Stimulated activated naive CD8-positive, alpha-beta T cell treated with anti-CD3 and anti-CD28 coated beads, Interleukin-15, amount 100 ng/mL, for 72 hours (primary cell): Measurements from ENCODE around the gene TMTC1.

Experiments
- ATAC-seq: fragments of 150-1000 bp; cut with Tn5 transposase; 2 replicates; pipeline ENCODE4 v1.10.0; 2021; ENCODE audit warnings: mild to moderate bottlenecking, moderate library complexity
- DNase-seq, 2 donors: peaks; one replicate each; pipeline ENCODE4 v3.0.0; 2021 to 2022
- H3K27ac Mint-ChIP-seq, 2 donors: one replicate each; pipeline ENCODE4 v1.8.0; 2022; ENCODE audit warnings: mild to moderate bottlenecking in 2 of 2, mixed read lengths in 2 of 2, moderate library complexity in 2 of 2
- H3K27me3 Mint-ChIP-seq: one replicate; pipeline ENCODE4 v1.8.0; 2022; ENCODE audit warnings: mixed read lengths
- H3K4me1 Mint-ChIP-seq: one replicate; pipeline ENCODE4 v1.8.0; 2022; ENCODE audit warnings: mild to moderate bottlenecking, mixed read lengths
- H3K4me3 Mint-ChIP-seq, 2 donors: one replicate each; pipeline ENCODE4 v1.8.0; 2022; ENCODE audit warnings: mild to moderate bottlenecking in 2 of 2, mixed read lengths in 2 of 2, moderate library complexity in 1 of 2
- H3K9me3 Mint-ChIP-seq, 2 donors: one replicate each; pipeline ENCODE4 v1.8.0; 2022; ENCODE audit warnings: mixed read lengths in 2 of 2

Gene TMTC1

DNA sequence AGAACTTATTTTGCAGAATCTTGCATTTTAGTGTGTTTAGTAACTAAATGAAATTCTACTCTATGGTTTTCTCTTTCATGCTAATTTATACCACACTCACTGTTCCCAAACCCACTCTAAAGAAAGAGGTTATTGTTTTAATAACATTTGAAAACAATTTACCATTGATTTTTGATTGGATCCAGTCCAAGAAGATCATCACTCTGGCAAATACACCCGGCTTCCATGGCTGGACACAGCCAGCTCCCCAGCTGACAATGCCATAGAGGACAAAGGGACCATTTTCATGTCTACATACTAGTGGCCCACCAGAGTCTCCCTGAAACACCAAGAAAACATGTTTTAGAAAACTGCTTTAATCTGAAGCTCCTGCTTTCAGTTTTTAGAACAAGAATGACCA lies 328.7 kb downstream of the TMTC1 start:
- Mint-ChIP-seq H3K27me3 (peaks cover 35% of the 10 kb centered on the region), H3K9me3 (no peaks in the 10 kb centered on the region), H3K27ac (no peak overlapping the region), H3K4me3 (no peak overlapping the region), H3K4me1 (no peaks in the 10 kb centered on the region)
- ATAC-seq (no peak), DNase-seq (no peak)

DNA sequence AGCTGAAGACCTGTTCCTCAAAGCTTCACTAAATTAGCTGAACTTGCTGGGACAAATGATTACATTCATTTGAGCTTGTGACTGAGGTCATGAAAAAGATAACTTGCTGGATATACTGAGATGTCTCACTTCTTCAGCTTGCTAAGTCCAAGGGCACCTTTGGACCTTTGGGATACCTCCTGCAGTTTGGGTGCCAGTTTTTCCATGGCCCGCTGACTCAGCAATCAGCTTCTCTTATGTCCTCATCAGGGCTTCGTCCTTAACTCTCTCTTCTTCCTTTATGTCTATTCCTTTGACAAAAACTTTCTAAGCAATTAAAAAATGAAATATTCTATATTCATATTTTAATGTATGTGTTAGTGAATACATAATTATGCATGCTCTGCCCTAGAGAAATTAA lies 331.9 kb downstream of the TMTC1 start:
- no peaks in the 10 kb centered on the region for H3K4me1 Mint-ChIP-seq
- no peaks in the 10 kb centered on the region for H3K9me3 Mint-ChIP-seq
- H3K4me3 Mint-ChIP-seq, result no peak overlapping the region
- no peak for ATAC-seq
- no peak overlapping the region for H3K27ac Mint-ChIP-seq
- peaks cover 28% of the 10 kb centered on the region for H3K27me3 Mint-ChIP-seq
- no peak for DNase-seq
